Endodermal cell (in vitro differentiated cells): ENCODE measurements around the gene PASK. TPM values are rescaled to one million over a fixed set of nuclear protein-coding genes. Genes with fewer than 3 reads are reported as not detected.

Experiments
- DNase-seq: peaks from one replicate; pipeline ENCODE4 v3.0.0-alpha.2; 2017
- H3K27ac ChIP-seq: 2 replicates; pipeline ENCODE4 v1.5.1; 2013; ENCODE audit warnings: mild to moderate bottlenecking, low read depth, low read length, moderate library complexity
- H3K27me3 ChIP-seq: 2 replicates; pipeline ENCODE4 v1.6.1; 2013; ENCODE audit warnings: mild to moderate bottlenecking, low read length, moderate library complexity; ENCODE audit not compliant: insufficient read depth, control insufficient read depth, poor library complexity, severe bottlenecking
- H3K36me3 ChIP-seq: 2 replicates; pipeline ENCODE4 v1.7.0; 2013; ENCODE audit warnings: mild to moderate bottlenecking, low read length, moderate library complexity; ENCODE audit not compliant: control insufficient read depth, insufficient read depth
- H3K4me1 ChIP-seq: one replicate; pipeline ENCODE4 v1.7.0; 2013; ENCODE audit warnings: low read length; ENCODE audit not compliant: control insufficient read depth, insufficient read depth
- H3K4me3 ChIP-seq: 2 replicates; pipeline ENCODE4 v1.5.1; 2013; ENCODE audit warnings: mild to moderate bottlenecking, low read length, moderate library complexity
- H3K9ac ChIP-seq: 2 replicates; pipeline ENCODE4 v1.6.1; 2013; ENCODE audit warnings: mild to moderate bottlenecking, low read length, moderate library complexity; ENCODE audit not compliant: poor library complexity, severe bottlenecking; ENCODE audit errors: extremely low read depth
- H3K9me3 ChIP-seq: 2 replicates; pipeline ENCODE4 v1.6.1; 2013; ENCODE audit warnings: mild to moderate bottlenecking, low read length, moderate library complexity; ENCODE audit not compliant: control insufficient read depth
- H3K27ac Mint-ChIP-seq: 2 replicates; pipeline ENCODE4 v1.8.0; 2020; ENCODE audit warnings: mixed read lengths
- H3K27me3 Mint-ChIP-seq: 2 replicates; pipeline ENCODE4 v1.8.0; 2021; ENCODE audit warnings: mild to moderate bottlenecking, mixed read lengths; ENCODE audit not compliant: insufficient read depth
- H3K36me3 Mint-ChIP-seq: 2 replicates; pipeline ENCODE4 v1.8.0; 2020; ENCODE audit warnings: low read depth, mixed read lengths
- H3K4me1 Mint-ChIP-seq: 2 replicates; pipeline ENCODE4 v1.8.0; 2020; ENCODE audit warnings: mixed read lengths
- H3K4me3 Mint-ChIP-seq: 2 replicates; pipeline ENCODE4 v1.8.0; 2020; ENCODE audit warnings: mild to moderate bottlenecking, moderate library complexity, mixed read lengths
- H3K9me3 Mint-ChIP-seq: 2 replicates; pipeline ENCODE4 v1.8.0; 2020; ENCODE audit warnings: mild to moderate bottlenecking, mixed read lengths
- CTCF ChIP-seq: fragments of 200-600 bp; sonication (generic); conservative IDR thresholded peaks from 2 replicates; pipeline ENCODE4 v1.5.0; 2021; ENCODE audit warnings: antibody characterized with exemption, mild to moderate bottlenecking
- WGBS, 2 experiments: methylation state at CpG; one replicate each; pipeline versions ENCODE4 v1.1.5 to v1.1.7; 2013; ENCODE audit warnings: missing lambda C conversion rate in 2 of 2, mixed read lengths in 1 of 2; ENCODE audit not compliant: insufficient coverage in 1 of 2, insufficient read length in 1 of 2; 5-methylcytosine and 5-hydroxymethylcytosine counted together
- total RNA-seq, 2 donors: library from RNA; stranded (reverse); fragmentation: NEBNext Ultra II Directional in 1 of 2; extraction: Animal tissue kit (Norgen Biotek cat#: 25700) in 1 of 2; gene quantifications; 2 replicates in 1 of 2; 3 replicates in 1 of 2; pipeline ENCODE4 v1.2.1, GENCODE V29; 2021

PASK gene
- total RNA-seq, 2 donors from 2014 or later: 76.5 to 94.5 TPM

- no peaks in the 10 kb centered on the region for H3K27me3 Mint-ChIP-seq
- no peaks in the 10 kb centered on the region for H3K27me3 ChIP-seq
- peak overlapping the region; percentile 94 for H3K4me3 ChIP-seq
- peaks cover 18% of the 10 kb centered on the region for H3K36me3 ChIP-seq
- peak; percentile 30 for DNase-seq
- peaks cover 26% of the 10 kb centered on the region for H3K36me3 Mint-ChIP-seq
- H3K4me1 ChIP-seq: no peaks in the 10 kb centered on the region
- peak overlapping the region; percentile 89 for H3K9ac ChIP-seq
- no peak for TF ChIP-seq CTCF
- no peaks in the 10 kb centered on the region for H3K9me3 Mint-ChIP-seq
- H3K27ac Mint-ChIP-seq: peak overlapping the region; percentile 96
- H3K4me3 Mint-ChIP-seq: peak overlapping the region; percentile 85
- no peaks in the 10 kb centered on the region for H3K9me3 ChIP-seq
- H3K4me1 Mint-ChIP-seq: peaks cover 8% of the 10 kb centered on the region
- H3K27ac ChIP-seq: no peak overlapping the region
- 56% methylated on average over 5 of the region's 5 CpGs for WGBS, 2 experiments
These were observed 46.1 kb downstream of the PASK start for GRCh38 chr2:241103176-241103595.

GRCh38 chr2:241102239-241102803 is 47.0 kb downstream of the PASK start, which contains the start of gene MTERF4:
TSS of gene MTERF4 (minus strand) at chr2:241102287. CDS start at chr2:241102273, 14 bp downstream.
- no peak for TF ChIP-seq CTCF
- Histone ChIP-seq H3K4me1 (no peaks in the 10 kb centered on the region), H3K4me3 (peak within 1 kb of the TSS; percentile 94), H3K9me3 (no peaks in the 10 kb centered on the region), H3K27ac (peak within 1 kb of the TSS; percentile 74), H3K36me3 (peaks cover 27% of the 10 kb centered on the region), H3K27me3 (no peaks in the 10 kb centered on the region), H3K9ac (peak within 1 kb of the TSS; percentile 89)
- Mint-ChIP-seq H3K27ac (peak within 1 kb of the TSS; percentile 96), H3K36me3 (peaks cover 28% of the 10 kb centered on the region), H3K4me3 (peak within 1 kb of the TSS; percentile 85), H3K4me1 (peaks cover 13% of the 10 kb centered on the region), H3K27me3 (no peaks in the 10 kb centered on the region), H3K9me3 (no peaks in the 10 kb centered on the region)
- peak; percentile 94 for DNase-seq
- 0% methylated on average over 18 to 56 of the region's 56 CpGs for WGBS, 2 experiments

- no peak overlapping the region for H3K4me3 Mint-ChIP-seq
- 93 to 98% methylated on average over 5 of the region's 5 CpGs for WGBS, 2 experiments
These were observed 50.0 kb downstream of the PASK start for GRCh38 chr2:241099246-241099645.

More at GRCh38 chr2:241099246-241099645, 50.0 kb downstream of the PASK start:
- Histone ChIP-seq H3K9ac (no peak overlapping the region), H3K4me3 (no peak overlapping the region), H3K27me3 (no peaks in the 10 kb centered on the region), H3K36me3 (peaks cover 57% of the 10 kb centered on the region), H3K27ac (no peak overlapping the region), H3K9me3 (no peaks in the 10 kb centered on the region), H3K4me1 (no peaks in the 10 kb centered on the region)
- H3K9me3 Mint-ChIP-seq: no peaks in the 10 kb centered on the region
- no peaks in the 10 kb centered on the region for H3K27me3 Mint-ChIP-seq
- peaks cover 24% of the 10 kb centered on the region for H3K4me1 Mint-ChIP-seq
- H3K27ac Mint-ChIP-seq: no peak overlapping the region
- peaks cover 49% of the 10 kb centered on the region for H3K36me3 Mint-ChIP-seq
- no peak for DNase-seq
- no peak for TF ChIP-seq CTCF
